HUES6 (cell line): Measurements from ENCODE around the gene RNF208.
A peak's percentile ranks its signal among the peaks of the same experiment; 100 is the strongest.

ENCODE experiments used
- H3K27ac ChIP-seq: 2 replicates; pipeline ENCODE4 v1.7.0; 2013; ENCODE audit warnings: low read depth, mild to moderate bottlenecking, low read length, inconsistent platforms
- H3K27me3 ChIP-seq: 2 replicates; pipeline ENCODE4 v1.6.1; 2013; ENCODE audit warnings: low read length; ENCODE audit not compliant: control insufficient read depth, insufficient read depth
- H3K36me3 ChIP-seq: 2 replicates; pipeline ENCODE4 v1.6.1; 2013; ENCODE audit warnings: low read length; ENCODE audit not compliant: control insufficient read depth, insufficient read depth
- H3K4me1 ChIP-seq: 2 replicates; pipeline ENCODE4 v1.6.1; 2013; ENCODE audit warnings: low read length; ENCODE audit not compliant: control insufficient read depth, insufficient read depth
- H3K4me3 ChIP-seq: 2 replicates; pipeline ENCODE4 v1.5.1; 2013; ENCODE audit warnings: low read depth, low read length
- H3K9ac ChIP-seq: one replicate; pipeline ENCODE4 v1.6.1; 2013; ENCODE audit warnings: mild to moderate bottlenecking, low read length
- H3K9me3 ChIP-seq: 2 replicates; pipeline ENCODE4 v1.6.1; 2013; ENCODE audit warnings: low read depth, low read length; ENCODE audit not compliant: control insufficient read depth, insufficient read depth

Gene RNF208

DNA sequence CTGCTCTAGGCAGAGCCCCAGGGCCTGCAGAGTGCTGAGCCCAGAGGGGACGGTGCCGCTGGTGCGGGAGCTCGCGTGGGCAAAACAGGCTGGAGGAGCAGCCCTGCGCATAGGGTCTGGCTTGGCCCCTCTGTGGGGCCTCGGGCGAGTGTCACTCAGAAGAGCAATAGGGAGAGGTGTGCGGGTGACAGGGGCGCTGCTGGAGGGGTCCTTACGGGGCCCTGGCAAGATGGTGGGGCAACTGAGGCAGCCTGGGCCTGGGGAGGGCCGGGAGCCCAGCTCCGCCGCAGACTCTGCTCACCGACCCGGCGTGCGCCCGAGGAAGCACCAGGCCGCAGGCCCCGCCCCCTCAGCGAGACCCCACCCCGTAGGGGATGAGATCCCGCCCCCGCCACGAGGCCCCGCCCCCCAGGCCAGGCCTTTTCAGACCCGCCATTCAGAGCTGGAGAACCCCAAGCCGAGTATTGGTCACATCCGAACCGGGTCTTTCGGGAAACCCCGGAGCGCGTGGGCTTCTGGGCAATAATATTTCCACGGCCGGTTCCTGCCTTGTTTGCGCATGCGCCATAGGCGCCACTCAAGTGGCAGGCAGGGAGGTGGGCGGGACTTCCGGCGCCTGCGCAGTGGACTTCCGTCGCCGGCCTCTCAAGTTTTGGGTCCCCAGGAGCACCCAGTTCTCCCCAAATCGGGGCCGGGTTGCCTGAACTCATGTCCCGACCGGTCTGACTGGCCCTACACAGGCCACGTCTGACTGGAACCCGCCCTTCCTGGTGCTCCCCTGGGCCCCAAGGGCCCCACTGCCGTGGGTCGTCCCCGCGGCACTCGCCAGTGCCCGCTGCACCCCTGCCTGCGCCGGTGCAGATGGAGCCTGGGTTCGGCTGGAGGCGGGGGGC is 1.3 kb upstream of the RNF208 start:
- peak overlapping the region; percentile 85 for H3K9ac ChIP-seq
- H3K4me3 ChIP-seq = peak overlapping the region; percentile 92
- no peaks in the 10 kb centered on the region for H3K9me3 ChIP-seq
- peaks cover 24% of the 10 kb centered on the region for H3K4me1 ChIP-seq
- H3K27me3 ChIP-seq = peaks cover 9% of the 10 kb centered on the region
- H3K36me3 ChIP-seq = peaks cover 3% of the 10 kb centered on the region; the same call in 1 of the 2 replicates
- peak overlapping the region; percentile 75 for H3K27ac ChIP-seq

GRCh38 chr9:137221506-137222111 is 431 bp downstream of the RNF208 start:
- Histone ChIP-seq H3K27ac (no peak overlapping the region), H3K36me3 (peaks cover 7% of the 10 kb centered on the region), H3K27me3 (peaks cover 9% of the 10 kb centered on the region), H3K4me1 (peaks cover 28% of the 10 kb centered on the region), H3K4me3 (peak overlapping the region; percentile 60), H3K9ac (no peak overlapping the region), H3K9me3 (no peaks in the 10 kb centered on the region)

DNA sequence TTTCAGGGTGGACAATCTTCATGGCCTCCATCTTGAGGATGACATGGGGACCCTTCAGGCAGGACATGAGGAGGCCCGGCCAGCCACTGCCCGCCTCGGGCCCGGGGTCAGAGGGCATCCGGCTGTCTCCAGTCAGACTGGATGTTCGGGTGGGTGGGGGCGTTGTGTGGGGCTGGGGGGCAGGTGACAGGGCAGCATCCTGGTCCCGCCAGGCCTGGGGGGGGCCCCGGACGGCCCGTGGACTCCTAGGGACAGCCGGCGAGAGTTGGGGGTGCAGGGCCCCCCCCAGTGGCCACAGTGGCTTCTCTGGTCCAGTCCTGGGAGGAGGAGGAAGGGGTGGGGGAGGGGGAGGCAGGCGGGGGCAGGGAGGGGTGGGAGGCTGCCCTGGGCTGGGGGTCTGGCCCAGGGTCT is 940 bp downstream of the RNF208 start:
- Histone ChIP-seq H3K4me3 (peak overlapping the region; percentile 60; the same call in 1 of the 2 replicates), H3K27me3 (peaks cover 9% of the 10 kb centered on the region), H3K9me3 (no peaks in the 10 kb centered on the region), H3K4me1 (peaks cover 28% of the 10 kb centered on the region), H3K36me3 (peaks cover 12% of the 10 kb centered on the region), H3K9ac (no peak overlapping the region), H3K27ac (no peak overlapping the region)

DNA sequence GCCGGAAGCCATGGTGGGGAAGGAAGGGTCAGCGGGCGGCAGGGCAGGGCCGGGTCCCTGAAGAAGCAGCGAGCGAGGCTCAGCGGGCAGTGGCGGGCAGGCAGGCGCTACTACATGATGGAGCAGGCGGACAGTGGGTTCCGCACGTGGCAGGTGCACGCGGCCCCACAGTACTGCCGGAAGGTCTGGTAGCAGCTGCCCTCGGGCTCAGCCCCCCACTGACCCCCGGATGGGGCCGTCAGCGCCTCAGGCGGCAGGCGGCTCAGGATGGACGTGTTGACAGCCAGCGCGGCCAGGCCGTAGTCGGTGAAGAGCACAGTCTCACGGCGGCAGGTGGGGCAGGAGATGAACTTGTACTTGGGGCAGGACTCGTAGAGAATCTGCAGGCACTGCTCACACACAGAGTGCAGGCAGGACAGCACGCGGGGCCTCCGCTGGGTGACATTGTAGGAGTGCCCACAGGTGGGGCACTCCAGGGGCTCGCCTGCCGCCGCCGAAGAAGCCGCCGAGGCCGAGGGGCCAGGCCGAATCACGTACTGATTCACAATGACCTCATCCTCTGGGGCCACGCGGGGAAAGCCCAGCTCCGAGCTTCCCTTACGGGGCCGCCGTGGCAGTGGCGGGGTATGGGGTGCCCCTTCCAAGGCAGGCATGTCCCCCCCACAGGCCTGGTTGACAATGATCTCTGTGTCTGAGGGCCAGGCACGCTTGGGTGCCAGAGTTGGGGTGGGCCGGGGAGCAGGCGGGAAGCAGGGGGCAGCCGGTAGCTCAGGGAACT is 1.5 kb downstream of the RNF208 start:
- Histone ChIP-seq H3K27me3 (peaks cover 9% of the 10 kb centered on the region), H3K4me1 (peaks cover 28% of the 10 kb centered on the region), H3K27ac (no peak overlapping the region), H3K9me3 (no peaks in the 10 kb centered on the region), H3K4me3 (no peak overlapping the region), H3K36me3 (peaks cover 18% of the 10 kb centered on the region), H3K9ac (no peak overlapping the region)

DNA sequence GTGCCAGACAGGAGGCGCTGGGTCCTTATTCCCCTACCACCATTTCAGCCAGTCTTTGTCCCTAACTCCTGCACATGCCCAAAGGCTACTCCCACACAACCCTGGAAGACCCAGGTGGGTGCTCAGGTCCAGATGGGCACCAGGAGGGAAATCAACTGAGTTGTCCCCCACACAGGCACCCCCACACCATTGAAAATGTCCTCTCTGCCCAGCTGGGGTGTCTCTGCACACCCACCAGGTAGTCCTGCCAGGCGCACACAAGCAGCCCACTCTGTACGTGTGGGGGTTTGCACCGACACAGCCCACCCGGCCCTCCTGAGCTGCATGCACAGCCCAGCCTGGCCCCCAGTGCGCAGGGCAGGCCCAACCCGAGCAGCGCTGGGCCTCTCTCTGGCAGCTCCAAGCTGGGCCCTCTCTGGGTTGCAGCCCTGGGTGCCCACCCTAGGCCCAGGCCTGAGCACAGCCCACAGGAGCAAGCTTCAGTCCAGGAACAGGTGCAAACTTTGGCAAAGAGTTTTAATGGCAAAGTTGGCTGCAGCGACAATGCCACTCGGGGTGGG is 2.2 kb downstream of the RNF208 start:
- Histone ChIP-seq H3K36me3 (peaks cover 24% of the 10 kb centered on the region), H3K4me1 (peaks cover 28% of the 10 kb centered on the region), H3K9ac (no peak overlapping the region), H3K27me3 (peaks cover 9% of the 10 kb centered on the region), H3K4me3 (no peak overlapping the region), H3K27ac (no peak overlapping the region), H3K9me3 (no peaks in the 10 kb centered on the region)

GRCh38 chr9:137218754-137219271 is 3.2 kb downstream of the RNF208 start:
- H3K36me3 ChIP-seq = peaks cover 30% of the 10 kb centered on the region
- no peaks in the 10 kb centered on the region for H3K9me3 ChIP-seq
- H3K27ac ChIP-seq = no peak overlapping the region; the same call in 1 of the 2 replicates
- peaks cover 9% of the 10 kb centered on the region for H3K27me3 ChIP-seq
- no peak overlapping the region for H3K4me3 ChIP-seq
- no peak overlapping the region for H3K9ac ChIP-seq
- peaks cover 28% of the 10 kb centered on the region for H3K4me1 ChIP-seq

GRCh38 chr9:137218212-137218753 is 3.8 kb downstream of the RNF208 start:
- Histone ChIP-seq H3K4me3 (no peak overlapping the region), H3K27me3 (peaks cover 9% of the 10 kb centered on the region), H3K27ac (no peak overlapping the region; the same call in 1 of the 2 replicates), H3K36me3 (peaks cover 35% of the 10 kb centered on the region), H3K9me3 (no peaks in the 10 kb centered on the region), H3K4me1 (peaks cover 28% of the 10 kb centered on the region), H3K9ac (peak overlapping the region; percentile 6)

DNA sequence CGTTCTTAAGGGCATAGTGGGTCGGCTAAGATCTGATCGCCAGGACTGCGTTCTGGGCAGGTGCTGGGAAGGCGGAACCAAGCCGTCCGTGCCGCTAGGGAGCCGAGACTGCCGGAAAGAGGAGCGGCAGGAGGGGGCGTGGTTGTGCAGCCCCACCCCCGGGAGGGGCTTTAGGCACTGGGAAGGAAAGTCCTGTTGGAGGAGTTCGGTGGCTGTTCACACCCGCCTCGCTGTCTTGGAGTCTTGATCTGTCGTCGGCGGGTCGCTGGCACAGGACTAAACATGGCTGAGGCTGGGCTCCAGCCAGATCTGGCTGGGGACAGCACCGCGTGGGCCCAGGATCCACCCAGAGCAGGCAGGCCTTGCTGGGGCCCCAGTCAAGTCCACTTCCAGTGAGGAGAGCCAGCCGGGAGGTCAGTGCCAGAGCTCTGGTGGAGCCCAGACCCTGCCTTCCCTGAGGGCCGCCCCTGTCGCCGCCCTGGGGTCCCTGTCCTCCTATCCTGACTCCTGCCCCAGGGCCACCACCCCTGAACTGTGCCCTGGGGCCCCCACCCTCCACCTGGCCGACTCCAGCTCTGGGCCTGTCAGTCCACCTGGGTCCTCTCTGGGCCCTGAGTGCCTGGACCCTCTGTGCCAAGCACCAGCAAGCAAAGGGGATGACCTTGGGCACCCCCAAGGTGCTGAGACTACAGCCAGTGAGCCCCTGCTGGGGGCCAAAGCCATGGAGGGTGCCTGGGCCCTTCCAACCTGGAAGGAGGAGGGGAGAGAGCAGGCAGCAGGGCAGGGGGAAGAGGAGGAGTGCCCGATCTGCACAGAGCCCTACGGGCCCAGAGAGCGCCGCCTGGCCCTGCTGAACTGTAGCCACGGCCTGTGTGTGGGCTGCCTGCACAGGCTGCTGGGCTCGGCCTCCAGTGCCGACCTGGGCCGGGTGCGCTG is 4.5 kb downstream of the RNF208 start:
- Histone ChIP-seq H3K9ac (no peak overlapping the region), H3K4me1 (peaks cover 22% of the 10 kb centered on the region), H3K36me3 (peaks cover 42% of the 10 kb centered on the region), H3K27ac (no peak overlapping the region), H3K9me3 (no peaks in the 10 kb centered on the region), H3K4me3 (peak overlapping the region; percentile 18), H3K27me3 (peaks cover 3% of the 10 kb centered on the region)

DNA sequence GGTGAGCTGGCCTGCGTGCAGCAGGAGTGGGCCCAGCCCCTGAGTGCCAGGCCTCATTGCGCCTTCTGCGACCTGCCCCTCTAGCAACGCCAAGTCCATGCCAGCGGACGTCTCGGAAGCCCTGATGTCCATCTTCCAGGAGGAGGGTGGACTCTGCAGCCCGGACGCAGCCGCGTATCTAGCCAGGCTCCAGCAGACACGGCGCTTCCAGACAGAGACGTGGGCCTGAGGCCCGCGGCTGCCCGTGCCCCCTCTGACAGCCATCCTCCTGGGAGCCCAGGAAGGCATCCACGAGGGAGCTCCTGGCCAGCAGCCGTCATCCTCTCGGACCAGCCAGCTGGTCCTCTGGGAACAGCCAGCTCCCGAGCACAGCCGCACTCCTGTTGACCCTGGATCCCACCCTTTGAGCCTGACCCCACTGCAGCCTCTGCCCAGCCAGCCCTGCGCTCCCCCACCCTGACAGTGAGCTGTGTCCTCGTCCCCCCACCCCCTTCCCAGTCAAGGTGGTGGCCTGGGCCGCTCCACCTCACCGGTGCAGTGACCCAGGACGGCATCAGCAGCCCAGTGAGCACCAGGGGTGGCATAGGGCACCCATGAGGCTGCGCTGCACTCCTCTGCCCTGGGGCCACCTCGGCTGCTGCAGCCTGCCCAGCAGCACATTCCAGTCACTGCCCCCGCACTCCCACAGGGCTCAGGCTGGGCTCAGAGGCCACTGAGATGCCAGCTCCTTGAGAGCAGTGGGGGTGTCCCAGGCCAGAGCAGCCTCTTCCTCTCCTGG is 5.7 kb downstream of the RNF208 start:
- peaks cover 22% of the 10 kb centered on the region for H3K4me1 ChIP-seq
- H3K36me3 ChIP-seq = peaks cover 44% of the 10 kb centered on the region
- no peak overlapping the region for H3K4me3 ChIP-seq
- H3K27ac ChIP-seq = no peak overlapping the region
- no peak overlapping the region for H3K9ac ChIP-seq
- no peaks in the 10 kb centered on the region for H3K9me3 ChIP-seq
- H3K27me3 ChIP-seq = no peaks in the 10 kb centered on the region; the same call in 1 of the 2 replicates
